ENCODE data around the gene NPIPB4.
A peak's percentile ranks its signal among the peaks of the same experiment; 100 is the strongest.
"Not testable (repeated sequence)": the region's sequence is repeated elsewhere in the genome, so short reads cannot be mapped to it uniquely, and the experiment has no call there.

Gene NPIPB4

DNA sequence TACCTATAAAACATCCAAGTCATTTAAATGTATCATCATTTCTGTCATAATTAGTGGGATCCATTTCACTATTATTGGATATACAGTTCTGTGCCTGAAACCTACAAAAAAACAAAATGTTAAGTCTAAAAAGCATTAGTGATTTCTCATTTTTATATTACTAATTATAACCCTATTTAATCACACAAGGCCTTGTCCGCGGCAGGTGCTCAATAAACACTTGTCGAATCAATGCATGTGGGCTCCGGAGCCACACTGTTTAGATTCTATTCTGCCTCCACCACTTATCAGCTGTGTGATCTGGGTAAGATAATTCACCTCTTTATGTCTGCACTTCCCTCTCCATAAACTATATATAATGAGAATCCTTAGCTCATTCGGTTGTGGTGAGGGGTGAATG, at the start of gene NPIPB4:
Gene NPIPB4 (minus strand): TSS at position 101 of the 400 bp plus-strand sequence. CDS start 378 bp downstream, outside the sequence.
- not testable (repeated sequence) for DNase-seq

DNA sequence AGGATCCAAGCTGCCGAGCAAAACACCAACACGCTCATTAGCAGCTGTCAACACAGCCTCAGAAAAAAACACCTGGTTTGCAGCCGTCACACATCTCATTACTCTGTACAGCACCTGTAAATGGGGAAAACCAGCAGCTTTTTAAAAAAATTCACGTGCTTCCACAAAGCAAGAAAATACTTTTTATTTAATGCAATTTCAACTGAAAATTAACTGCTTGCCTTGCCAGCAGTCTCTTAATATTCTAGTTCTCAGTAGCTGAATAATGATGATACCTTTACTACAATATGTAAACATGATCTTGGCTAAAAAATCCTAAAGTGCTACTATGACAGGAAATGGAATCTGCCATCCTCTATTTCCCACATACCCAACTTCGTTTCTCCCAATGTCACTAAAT, 41.4 kb upstream of the NPIPB4 start:
- not testable (repeated sequence) for DNase-seq

DNA sequence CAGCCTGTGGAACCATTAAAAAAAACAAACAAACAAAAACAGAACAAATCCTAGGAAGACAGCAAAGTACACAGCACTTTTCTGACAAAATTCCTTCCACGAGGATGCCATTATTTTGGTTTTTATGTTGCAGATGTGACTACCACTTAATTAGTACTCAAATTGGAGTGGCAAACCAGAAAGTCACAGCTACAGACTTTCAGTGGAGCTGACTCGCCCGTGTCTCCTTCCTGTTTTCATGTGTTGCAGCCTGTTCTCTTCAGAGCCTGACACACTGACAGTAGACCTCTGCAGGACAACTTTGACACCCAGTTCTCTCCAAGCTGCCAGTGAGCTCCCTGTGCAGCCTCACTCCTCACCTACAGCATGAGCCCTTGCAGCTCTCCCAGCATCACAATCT, 24.4 kb upstream of the NPIPB4 start:
- DNase-seq, result peak; percentile 1

DNA sequence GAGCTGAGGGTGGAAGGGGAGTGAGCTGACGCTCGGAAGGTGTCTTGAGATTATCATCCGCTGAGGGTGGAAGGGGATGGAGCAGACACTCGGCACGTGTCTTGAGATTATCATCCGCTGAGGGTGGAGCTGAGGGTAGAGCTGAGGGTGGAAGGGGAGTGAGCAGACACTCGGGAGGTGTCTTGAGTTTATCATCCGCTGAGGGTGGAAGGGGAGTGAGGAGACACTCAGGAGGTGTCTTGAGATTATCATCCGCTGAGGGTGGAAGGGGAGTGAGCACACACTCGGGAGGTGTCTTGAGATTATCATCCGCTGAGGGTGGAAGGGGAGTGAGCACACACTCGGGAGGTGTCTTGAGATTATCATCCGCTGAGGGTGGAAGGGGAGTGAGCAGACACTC, 20.4 kb downstream of the NPIPB4 start:
- not testable (repeated sequence) for DNase-seq

DNA sequence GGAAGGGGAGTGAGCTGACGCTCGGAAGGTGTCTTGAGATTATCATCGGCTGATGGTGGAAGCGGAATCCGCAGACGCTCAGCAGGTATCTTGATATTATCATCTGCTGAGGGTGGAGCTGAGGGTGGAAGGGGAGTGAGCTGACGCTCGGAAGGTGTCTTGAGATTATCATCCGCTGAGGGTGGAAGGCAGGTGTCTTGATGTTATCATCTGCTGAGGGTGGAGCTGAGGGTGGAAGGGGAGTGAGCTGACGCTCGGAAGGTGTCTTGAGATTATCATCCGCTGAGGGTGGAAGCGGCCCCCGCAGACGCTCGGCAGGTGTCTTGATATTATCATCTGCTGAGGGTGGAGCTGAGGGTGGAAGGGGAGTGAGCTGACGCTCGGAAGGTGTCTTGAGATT, 21.2 kb downstream of the NPIPB4 start:
- DNase-seq, result not testable (repeated sequence)

DNA sequence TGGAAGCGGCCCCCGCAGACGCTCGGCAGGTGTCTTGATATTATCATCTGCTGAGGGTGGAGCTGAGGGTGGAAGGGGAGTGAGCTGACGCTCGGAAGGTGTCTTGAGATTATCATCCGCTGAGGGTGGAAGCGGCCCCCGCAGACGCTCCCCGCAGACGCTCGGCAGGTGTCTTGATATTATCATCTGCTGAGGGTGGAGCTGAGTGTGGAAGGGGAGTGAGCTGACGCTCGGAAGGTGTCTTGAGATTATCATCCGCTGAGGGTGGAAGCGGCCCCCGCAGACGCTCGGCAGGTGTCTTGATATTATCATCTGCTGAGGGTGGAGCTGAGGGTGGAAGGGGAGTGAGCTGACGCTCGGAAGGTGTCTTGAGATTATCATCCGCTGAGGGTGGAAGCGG, 21.8 kb downstream of the NPIPB4 start:
- not testable (repeated sequence) for DNase-seq

DNA sequence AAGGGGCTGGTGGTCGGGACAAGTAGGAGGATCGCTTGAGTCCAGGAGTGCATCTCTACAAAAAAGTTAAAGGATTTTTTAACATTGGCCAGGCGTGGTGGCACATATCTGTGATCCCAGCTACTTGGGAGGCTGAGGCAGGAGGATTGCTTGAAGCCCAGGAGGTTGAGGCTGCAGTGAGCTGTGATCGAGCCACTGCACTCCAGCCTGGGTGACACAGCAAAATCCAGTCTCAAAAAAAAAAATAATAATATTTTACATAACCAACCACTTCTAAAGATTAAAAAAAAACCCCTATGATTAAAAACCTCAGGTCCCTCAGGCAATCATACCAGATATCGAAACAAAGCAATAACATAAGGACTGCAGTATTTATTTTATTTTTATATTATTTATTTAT, 23.3 kb downstream of the NPIPB4 start:
- not testable (repeated sequence) for DNase-seq

DNA sequence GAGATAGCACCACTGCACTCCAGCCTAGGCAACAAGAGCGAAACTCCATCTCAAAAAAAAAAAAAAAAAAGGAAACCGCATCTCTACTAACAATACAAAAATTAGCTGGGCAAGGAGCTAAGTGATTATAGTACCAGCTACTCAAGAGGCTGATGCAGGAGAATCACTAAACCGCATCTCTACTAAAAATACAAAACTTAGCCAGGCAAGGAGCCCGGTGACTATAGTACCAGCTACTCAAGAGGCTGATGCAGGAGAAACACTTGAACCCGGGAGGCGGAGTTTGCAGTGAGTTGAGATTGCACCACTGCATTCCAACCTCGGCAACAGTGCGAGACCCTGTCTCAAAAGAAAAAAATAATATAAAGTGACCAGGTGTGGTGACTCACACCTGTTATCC, 27.6 kb downstream of the NPIPB4 start:
- DNase-seq, result not testable (repeated sequence)

DNA sequence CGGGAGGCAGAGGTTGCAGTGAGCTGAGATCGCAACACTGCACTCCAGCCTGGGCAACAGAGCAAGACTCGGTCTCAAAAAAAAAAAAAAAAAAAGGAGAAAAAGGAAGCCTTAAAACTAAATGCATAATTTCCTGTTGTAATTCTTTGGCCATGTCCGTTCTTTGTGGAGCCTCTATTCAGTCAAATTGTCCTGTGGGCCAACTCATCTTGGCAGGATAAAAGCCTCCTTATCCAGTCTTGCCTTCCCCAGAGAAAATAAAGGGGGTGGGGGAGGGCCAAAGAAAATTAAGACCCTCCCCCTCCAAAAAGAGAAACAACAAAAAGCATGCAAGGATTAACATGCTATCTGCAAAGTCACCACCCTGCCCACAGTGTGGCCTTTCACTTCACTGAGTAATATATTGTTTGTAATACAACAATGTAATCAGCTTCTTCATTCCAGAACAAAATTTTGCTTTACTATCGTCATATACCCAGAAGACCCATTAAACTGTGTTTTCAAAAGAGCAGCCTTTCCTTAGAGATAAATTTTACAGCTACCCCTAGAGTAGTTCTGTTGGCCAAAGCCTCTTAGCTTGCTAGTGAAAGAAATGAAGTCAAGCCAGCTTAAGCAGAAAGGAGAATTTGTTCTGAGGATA, 31.4 kb downstream of the NPIPB4 start:
- DNase-seq, result not testable (repeated sequence)

DNA sequence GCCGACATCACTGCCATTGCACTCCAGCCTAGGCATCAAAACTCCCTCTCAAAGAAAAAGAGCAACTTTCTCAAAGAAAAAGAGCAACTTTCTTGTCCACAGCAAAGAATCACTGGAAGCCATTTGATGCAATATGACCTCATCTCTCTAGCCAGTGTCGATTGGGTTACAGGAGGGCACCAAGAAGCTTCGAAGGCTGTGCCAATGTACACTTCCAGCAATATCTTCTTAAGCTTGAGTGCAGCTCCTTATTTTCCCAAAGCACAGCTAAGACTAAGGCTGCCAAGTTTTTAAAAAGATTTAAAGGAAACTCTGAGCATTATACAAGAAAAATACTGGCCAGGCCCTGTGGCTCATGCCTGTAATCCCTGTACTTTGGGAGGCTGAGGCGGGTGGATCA, 32.0 kb downstream of the NPIPB4 start:
- DNase-seq, result not testable (repeated sequence)

DNA sequence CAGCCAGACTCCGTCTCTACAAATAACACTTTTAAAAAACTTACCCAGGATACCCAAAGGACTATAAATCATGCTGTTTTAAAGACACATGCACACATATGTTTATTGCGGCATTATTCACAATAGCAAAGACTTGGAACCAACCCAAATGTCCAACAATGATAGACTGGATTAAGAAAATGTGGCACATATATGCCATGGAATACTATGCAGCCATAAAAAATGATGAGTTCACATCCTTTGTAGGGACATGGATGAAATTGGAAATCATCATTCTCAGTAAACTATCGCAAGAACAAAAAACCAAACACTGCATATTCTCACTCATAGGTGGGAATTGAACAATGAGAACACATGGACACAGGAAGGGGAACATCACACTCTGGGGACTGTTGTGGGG, 34.3 kb downstream of the NPIPB4 start:
- DNase-seq, result not testable (repeated sequence)

DNA sequence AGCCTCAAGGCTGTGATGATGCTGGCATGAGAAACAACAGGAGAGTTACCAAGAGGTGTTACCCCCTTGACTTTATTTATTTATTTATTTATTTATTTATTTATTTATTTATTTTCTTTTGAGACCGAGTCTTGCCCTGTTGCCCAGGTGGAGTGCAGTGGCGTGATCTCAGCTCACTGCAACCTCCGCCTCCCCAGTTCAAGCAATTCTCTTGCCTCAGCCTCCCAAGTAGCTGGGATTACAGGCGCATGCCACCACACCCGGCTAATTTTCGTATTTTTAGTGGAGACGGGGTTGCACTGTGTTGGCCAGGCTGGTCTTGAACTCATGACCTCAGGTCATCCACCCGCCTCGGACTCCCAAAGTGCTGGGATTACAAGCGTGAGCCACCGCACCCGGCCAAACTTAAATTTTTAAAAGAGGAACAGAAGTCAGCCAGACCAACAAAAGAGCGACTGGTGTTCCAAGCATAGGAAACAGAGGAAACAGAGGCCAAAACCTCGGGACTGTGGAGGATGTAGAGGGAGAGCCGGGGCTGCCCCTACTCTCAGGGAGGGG, 36.6 kb downstream of the NPIPB4 start:
- not testable (repeated sequence) for DNase-seq

DNA sequence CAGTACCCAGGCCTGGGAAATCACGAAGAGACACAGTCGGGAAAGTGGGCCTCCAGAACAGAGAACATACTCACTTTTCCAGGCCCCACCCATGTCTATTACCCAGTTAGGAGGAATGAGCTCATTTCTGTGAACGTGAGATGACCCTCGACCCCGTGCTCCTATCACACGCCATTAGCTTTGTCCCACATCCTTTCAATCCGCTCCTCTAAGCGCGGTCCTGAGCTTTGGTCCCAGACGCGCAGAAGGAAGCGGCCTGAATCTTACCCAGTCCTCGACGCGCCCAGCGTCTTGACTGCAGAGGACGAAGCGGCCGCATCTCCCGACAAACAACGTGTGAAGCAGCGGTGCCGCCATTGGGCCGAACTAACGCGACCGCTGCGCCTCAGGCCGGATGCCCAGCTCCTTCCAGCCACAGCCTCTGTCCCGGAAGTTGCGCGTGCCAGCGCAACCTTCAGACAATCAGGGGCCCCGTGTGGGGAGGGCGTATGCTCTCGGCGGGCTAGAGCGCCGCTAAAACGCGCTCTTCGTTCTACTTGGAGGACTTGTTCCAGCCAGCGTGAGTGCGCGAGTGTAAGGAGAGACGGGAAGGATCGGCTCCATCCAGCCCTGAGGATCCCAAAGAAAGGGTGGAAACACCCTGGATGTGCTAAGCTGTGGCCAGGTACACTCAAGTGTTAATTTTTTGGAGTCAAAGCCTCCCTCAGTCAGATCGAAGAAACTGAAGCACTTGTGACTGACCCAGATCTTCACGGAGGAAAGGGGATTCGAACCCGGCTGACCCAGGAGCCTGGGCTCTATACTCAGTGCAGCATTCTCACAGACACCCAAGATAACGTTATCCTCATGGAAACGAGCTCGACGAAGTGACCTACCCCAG, 37.3 kb downstream of the NPIPB4 start:
- DNase-seq, result peak; percentile 66

DNA sequence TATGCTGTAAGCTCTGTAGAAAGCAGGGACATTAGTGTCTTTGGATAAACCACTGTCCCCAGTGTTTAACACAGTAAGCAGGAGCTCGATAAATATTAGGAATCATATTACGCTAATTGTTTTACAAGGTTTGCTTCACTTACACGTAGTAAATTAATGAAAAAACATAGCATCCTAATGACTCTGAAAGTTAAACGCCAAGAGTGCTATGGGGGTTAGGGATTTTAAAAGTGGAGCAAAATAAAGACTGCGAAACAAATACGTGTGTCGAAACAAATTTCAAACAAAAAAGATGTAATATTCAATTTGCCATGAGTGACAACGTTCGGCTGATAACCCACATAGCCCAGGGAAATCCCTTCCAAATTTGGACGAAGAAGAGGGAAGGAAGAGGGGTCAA, 37.9 kb downstream of the NPIPB4 start:
- DNase-seq, result not testable (repeated sequence)

DNA sequence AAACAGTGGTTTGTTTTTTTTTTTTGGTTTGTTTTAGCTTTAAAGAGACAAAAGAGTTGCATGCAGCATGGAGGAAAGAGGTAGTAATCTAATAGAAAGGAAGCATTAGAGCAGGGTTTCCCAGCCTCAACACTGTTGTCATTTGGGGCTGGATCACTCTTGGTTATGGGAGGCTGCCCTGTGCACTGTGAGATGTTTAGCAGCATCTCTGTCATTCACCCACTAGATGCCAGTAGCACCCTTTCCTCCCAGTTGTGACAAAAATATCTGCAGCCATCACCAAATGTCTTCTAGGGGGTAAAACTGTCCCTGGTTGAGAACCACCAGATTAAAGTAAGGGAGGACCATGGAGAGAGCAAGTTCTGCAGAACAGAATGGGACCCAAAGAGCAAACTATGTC, 40.5 kb downstream of the NPIPB4 start:
- DNase-seq, result not testable (repeated sequence)

DNA sequence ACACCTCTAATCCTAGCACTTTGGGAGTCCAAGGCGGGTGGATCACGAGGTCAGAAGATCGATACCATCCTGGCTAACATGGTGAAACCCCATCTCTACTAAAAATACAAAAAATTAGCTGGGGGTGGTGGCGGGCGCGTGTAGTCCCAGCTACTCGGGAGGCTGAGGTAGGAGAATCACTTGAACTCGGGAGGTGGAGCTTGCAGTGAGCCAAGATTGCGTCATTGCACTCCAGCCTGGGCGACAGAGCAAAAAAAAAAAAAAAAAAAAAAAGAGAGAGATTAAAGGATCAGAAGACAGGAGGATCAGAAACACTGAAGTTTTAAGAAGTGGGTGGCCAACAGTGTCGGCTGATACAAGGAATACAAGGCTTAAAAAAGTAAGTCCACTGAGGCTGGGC, 41.9 kb downstream of the NPIPB4 start:
- DNase-seq, result not testable (repeated sequence)

DNA sequence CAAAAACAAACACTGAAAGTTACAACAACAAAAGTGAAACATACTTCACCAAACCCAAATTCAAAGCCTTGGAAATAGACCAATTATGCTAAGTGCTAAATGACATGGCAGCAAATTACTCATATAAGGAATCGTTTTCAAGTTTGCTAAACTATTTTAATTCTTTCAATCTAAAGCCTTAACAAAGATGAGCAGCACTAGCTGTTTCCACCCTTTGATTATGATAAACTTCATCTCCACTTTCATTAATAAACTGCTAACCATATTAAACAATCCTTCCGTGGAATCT, 55.2 kb downstream of the NPIPB4 start:
- DNase-seq, result not testable (repeated sequence)

DNA sequence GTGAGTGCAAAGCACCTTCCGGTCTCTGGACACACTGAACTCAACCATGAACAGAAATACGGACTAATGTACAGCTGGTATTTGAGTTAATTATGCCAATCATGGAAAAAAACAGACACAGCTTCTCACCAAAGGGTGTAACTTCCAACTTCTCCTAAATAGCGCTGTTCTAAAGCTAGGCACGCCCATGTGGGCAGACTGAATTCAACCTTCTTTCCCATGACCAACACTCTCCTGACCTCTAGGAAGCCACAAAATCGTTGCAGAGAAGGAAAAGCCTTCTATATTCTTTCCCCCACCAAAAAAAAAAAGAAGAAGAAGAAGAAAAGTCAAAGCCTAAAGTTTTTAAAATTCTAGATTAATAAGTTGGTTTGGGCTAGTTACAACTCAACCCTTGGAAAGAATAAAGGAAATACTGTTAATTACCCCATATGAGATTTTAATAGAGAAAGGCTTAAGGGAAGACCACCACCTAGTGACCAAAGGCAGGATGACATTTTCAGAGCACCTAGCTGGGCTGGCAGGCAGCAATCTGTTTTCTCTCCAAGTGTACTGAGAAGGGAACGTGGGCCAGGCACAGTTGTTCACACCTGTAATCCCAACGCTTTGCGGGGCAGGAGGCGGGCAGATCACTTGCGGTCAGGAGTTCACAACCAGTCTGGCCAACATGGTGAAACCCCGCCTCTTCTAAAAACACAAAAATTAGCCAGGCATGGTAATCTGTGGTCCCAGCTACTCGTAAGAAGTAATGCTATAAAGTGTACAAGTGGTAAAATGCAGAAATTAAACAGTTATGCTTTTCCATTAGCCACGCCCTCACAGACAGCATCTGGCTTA, 55.8 kb downstream of the NPIPB4 start:
- DNase-seq, result peak; percentile 8

DNA sequence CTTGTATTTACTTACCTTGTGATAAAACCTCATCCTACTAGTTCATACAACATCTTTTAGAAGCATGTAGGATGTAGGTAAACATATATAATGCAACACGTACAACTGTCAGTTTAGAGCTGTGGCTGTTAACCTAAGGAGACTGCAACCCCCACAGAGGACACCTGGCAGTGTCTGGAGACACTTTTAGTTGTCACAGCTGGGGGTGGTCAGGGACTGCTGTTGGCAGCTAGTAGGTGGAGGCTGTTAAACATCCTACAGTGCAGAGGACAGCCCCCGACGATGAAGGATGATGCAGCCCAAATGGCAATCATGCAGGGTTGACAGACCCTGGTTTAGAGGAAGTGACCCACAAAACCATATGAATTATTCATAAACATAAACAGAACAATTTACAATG, 59.0 kb downstream of the NPIPB4 start:
- not testable (repeated sequence) for DNase-seq

DNA sequence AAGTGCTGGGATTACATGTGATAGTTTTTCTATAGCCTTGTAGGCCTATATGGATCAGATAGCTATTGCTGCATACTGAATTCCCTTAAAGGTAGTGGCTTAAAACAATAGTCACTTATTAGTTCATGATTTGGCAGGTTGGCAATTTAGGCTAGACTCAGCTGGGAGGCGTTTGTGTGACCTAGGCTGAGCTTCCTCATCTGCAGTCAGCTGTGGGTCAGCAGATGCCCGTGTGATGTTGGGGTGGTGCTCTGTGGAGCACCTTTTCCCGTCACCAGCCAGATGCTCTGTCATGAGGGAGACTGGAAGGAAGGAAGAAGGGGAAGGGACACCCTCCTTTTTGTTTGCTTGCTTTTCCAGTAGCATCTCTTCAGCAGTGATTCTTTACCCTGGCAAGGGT, 64.2 kb downstream of the NPIPB4 start:
- not testable (repeated sequence) for DNase-seq

DNA sequence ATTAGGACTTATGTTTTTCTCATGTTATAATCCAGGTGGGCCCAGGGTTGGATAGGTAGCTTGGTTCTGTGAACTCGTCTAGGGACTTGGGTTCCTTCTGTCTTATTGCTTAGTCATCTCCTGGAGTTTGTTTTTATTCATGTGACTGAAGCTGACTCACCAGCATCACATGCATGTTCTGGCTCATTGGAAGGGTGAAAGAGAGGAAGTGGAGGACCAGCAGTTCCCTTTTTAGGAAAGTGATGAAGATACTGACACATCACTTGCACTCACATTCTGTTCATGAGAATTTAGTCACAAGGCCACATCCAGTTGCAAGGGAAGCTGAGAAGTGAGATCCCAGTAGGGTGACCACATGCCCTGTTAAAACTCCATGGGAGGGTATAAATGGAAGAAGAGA, 67.0 kb downstream of the NPIPB4 start:
- not testable (repeated sequence) for DNase-seq

Data from stimulated activated CD4-positive, alpha-beta T cell treated with anti-CD3 and anti-CD28 coated beads, Interleukin-12 subunit alpha, Interleukin-12 subunit beta, amount 100 ng/mL, for 4 hours (primary cell).